ENCODE measurements around the gene PTGR1. TPM values are rescaled to one million over a fixed set of nuclear protein-coding genes. Genes with fewer than 3 reads are reported as not detected.

Gene PTGR1
- total and polyA plus RNA-seq, 2 of the 8 experiments (the other 6 are each of a cell fraction or from before 2014, with no cell fraction given) = 16.9 to 28.5 TPM

DNA sequence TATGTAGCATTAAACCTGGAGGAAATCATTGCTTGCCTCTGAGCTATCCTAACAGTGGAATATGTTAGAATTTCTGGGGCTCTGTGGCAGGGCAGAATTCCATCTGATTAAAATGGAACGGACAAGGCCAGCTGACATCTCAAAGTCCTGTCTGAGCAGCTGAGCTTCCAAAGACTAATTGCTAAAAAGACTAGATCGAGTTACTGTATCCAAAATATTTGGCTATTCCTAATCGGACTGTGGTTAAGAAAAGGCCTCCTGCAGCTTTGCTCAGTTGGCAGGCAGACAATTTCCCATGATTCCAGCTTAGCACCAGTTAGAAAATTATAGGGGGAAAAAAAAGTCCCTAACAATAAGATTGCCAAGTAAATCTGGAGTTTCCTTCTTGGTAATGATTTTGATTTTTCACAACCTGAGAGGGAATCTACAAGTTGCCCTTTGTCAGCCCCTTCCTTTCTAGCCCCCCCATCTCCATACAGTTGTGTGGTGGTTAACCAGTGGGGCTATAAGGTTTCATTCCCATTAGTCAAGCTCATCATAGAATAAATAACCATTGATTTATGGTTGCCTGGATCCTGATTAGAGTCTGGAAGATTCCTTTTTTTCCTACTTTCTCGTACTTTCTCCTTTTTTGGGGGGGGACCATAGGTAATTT is 26.4 kb downstream of the PTGR1 start:
- Histone ChIP-seq H4K5ac (ENCODE audit: insufficient read length, low read depth, low read length) (no peak overlapping the region), H3K56ac (replicated peaks; ENCODE audit: insufficient read length, low read depth, low read length) (no peak overlapping the region), H2AFZ (ENCODE audit: low read length) (no peak overlapping the region), H2BK120ac (replicated peaks; ENCODE audit: low read depth, low read length) (no peak overlapping the region), H2BK20ac (ENCODE audit: low read length) (no peak overlapping the region), H3K4me2 (ENCODE audit: insufficient read depth in 1 of 2, low read depth in 2 of 2, low read length in 2 of 2) (no peak overlapping the region), H3K27ac (ENCODE audit: low read depth, low read length) (no peak overlapping the region), H3K27me3 (replicated peaks in 1 of 4; ENCODE audit: control insufficient read depth in 3 of 4, extremely low read depth in 1 of 4, insufficient read depth in 3 of 4, low read length in 3 of 4) (no peaks in the 10 kb centered on the region), H4K91ac (replicated peaks; ENCODE audit: insufficient read length, low read length) (no peak overlapping the region), H3K9me3 (ENCODE audit: insufficient read depth in 2 of 2, low read depth in 1 of 2, low read length in 1 of 2) (peaks cover 7 to 8% of the 10 kb centered on the region in 2 experiments; a peak in 3 of 4 replicates), H2BK5ac (ENCODE audit: low read depth, low read length) (no peak overlapping the region), H3K4me1 (replicated peaks in 1 of 4; ENCODE audit: control insufficient read depth in 3 of 4, insufficient read depth in 4 of 4, low read length in 3 of 4) (no peaks in the 10 kb centered on the region), H3K79me2 (ENCODE audit: control insufficient read depth in 1 of 2, insufficient read depth in 2 of 2, low read length in 2 of 2) (no peaks in the 10 kb centered on the region), H3K23ac (ENCODE audit: insufficient read length) (no peak overlapping the region), H3K79me1 (ENCODE audit: low read depth, low read length) (no peaks in the 10 kb centered on the region), H3K36me3 (ENCODE audit: control insufficient read depth in 2 of 4, insufficient read depth in 4 of 4, low read length in 3 of 4) (peaks cover 4 to 60% (median 24%) of the 10 kb centered on the region in 4 experiments; a peak in 7 of 8 replicates), H3K14ac (ENCODE audit: insufficient read length) (no peak overlapping the region), H3K9ac (replicated peaks in 1 of 4; ENCODE audit: extremely low read depth in 1 of 4, low read depth in 3 of 4, low read length in 3 of 4) (no peak overlapping the region), H3K4ac (replicated peaks; ENCODE audit: insufficient read length, low read depth, low read length) (no peak overlapping the region), H2BK12ac (ENCODE audit: low read depth, low read length) (no peak overlapping the region), H2BK15ac (ENCODE audit: low read length) (no peak overlapping the region), H4K20me1 (replicated peaks in 1 of 2; ENCODE audit: control insufficient read depth in 1 of 2, insufficient read depth in 2 of 2, low read length in 2 of 2) (no peaks in the 10 kb centered on the region), H3K23me2 (ENCODE audit: low read depth, low read length) (no peaks in the 10 kb centered on the region), H4K8ac (ENCODE audit: extremely low read depth, insufficient read depth, low read length) (no peak overlapping the region), H3K4me3 (ENCODE audit: extremely low read depth in 1 of 4, insufficient read depth in 2 of 4, low read depth in 3 of 4, low read length in 4 of 4) (no peak overlapping the region), H2AK5ac (ENCODE audit: low read depth, low read length) (no peak overlapping the region), H3K18ac (ENCODE audit: extremely low read depth, low read length) (no peak overlapping the region)
- POLR2A ChIA-PET (ENCODE audit: partially characterized antibody) = no interaction called here
- DNase-seq (ENCODE audit: low read depth in 1 of 2, low spot score in 2 of 2) = no peak
- 83% methylated on average over 4 of the region's 4 CpGs; no CpG with 5 or more reads in 1 of the 2 experiments for WGBS, 2 experiments (ENCODE audit: extremely low coverage in 1 of 2, insufficient coverage in 1 of 2, insufficient read length in 1 of 2, insufficient replicate concordance in 2 of 2, low coverage in 1 of 2, low lambda C conversion rate in 2 of 2, missing lambda C conversion rate in 1 of 2)
- FAIRE-seq = no peak
- CTCF ChIA-PET (ENCODE audit: partially characterized antibody) = no interaction called here
- no peak for TF ChIP-seq HDAC2 (IDR thresholded peaks at IDR 0.05; ENCODE audit: borderline replicate concordance in 1 of 2, low read depth in 2 of 2, low read length in 2 of 2)
- no peak for TF ChIP-seq SP1 (IDR thresholded peaks at IDR 0.05; ENCODE audit: low read depth, low read length)
- TF ChIP-seq NRF1 (IDR thresholded peaks at IDR 0.05; ENCODE audit: low read depth, low read length) = no peak
- no peak for TF ChIP-seq RFX5 (IDR thresholded peaks at IDR 0.05; ENCODE audit: borderline replicate concordance, low read depth, low read length)
- TF ChIP-seq FOSL1 (IDR thresholded peaks at IDR 0.05; ENCODE audit: insufficient read depth, low read depth, low read length) = no peak
- TF ChIP-seq ASH2L (IDR thresholded peaks at IDR 0.05; ENCODE audit: low read length) = no peak
- no peak for TF ChIP-seq RAD21 (IDR thresholded peaks at IDR 0.05 in 1 of 2, conservative IDR thresholded peaks at IDR 0.05 in 1 of 2; ENCODE audit: low read depth in 2 of 2, low read length in 2 of 2)
- TF ChIP-seq MAFK (IDR thresholded peaks at IDR 0.05; ENCODE audit: low read depth, low read length) = no peak
- no peak for TF ChIP-seq POLR2AphosphoS5 (IDR thresholded peaks at IDR 0.05; ENCODE audit: low read depth, low read length)
- no peak for TF ChIP-seq EP300 (IDR thresholded peaks at IDR 0.05; ENCODE audit: borderline replicate concordance in 1 of 2, low read depth in 2 of 2, low read length in 2 of 2)
- TF ChIP-seq, protein P1, sequence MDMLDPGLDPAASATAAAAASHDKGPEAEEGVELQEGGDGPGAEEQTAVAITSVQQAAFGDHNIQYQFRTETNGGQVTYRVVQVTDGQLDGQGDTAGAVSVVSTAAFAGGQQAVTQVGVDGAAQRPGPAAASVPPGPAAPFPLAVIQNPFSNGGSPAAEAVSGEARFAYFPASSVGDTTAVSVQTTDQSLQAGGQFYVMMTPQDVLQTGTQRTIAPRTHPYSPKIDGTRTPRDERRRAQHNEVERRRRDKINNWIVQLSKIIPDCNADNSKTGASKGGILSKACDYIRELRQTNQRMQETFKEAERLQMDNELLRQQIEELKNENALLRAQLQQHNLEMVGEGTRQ (IDR thresholded peaks at IDR 0.05; ENCODE audit: low read length) = no peak
- TF ChIP-seq GABPA (IDR thresholded peaks at IDR 0.05; ENCODE audit: borderline replicate concordance, insufficient read depth, low read length) = no peak

Data from H1 (cell line).